ENCODE data around the gene MEAK7. TPM values are rescaled to one million over a fixed set of nuclear protein-coding genes. Genes with fewer than 3 reads are reported as not detected.

The MEAK7 gene
- total and polyA plus RNA-seq, 2 donors from 2014 or later: 6.3 to 30.6 TPM

GRCh38 chr16:84537491-84538151 is 33.2 kb upstream of the MEAK7 start:
- FAIRE-seq (no peak), DNase-seq (peak in 2 of 5 donors; percentile 65 to 83)
- H3K4me1 ChIP-seq (ENCODE audit: control insufficient read depth in 2 of 3, insufficient read depth in 2 of 3, low read depth in 1 of 3, low read length in 3 of 3): peaks cover 0 to 13% (median 3%) of the 10 kb centered on the region in 3 donors
- intact Hi-C loops (cut with DNase I): no loop called here
- H3K27me3 ChIP-seq (ENCODE audit: control insufficient read depth, insufficient read depth, low read length): no peaks in the 10 kb centered on the region
- H3K27ac ChIP-seq (ENCODE audit: low read depth in 2 of 2, low read length in 2 of 2): peak overlapping the region; percentile 54 to 55
- H3K9me3 ChIP-seq (ENCODE audit: control insufficient read depth in 2 of 3, insufficient read depth in 1 of 3, low read length in 3 of 3): no peaks in the 10 kb centered on the region
- TF ChIP-seq CTCF (IDR thresholded peaks at IDR 0.05; ENCODE audit: borderline replicate concordance, extremely low read depth, insufficient read depth): no peak
- no peaks in the 10 kb centered on the region for H3K36me3 ChIP-seq (ENCODE audit: control insufficient read depth in 2 of 3, insufficient read depth in 3 of 3, low read length in 3 of 3)
- peak overlapping the region in 1 of 3 donors; percentile 34 for H3K9ac ChIP-seq (ENCODE audit: low read length in 3 of 3)
- no peak overlapping the region for H3K4me3 ChIP-seq (ENCODE audit: low read length in 3 of 3)

GRCh38 chr16:84535851-84536250 is 31.4 kb upstream of the MEAK7 start:
- Histone ChIP-seq H3K27me3 (ENCODE audit: control insufficient read depth, insufficient read depth, low read length) (no peaks in the 10 kb centered on the region), H3K4me1 (ENCODE audit: control insufficient read depth in 2 of 3, insufficient read depth in 2 of 3, low read depth in 1 of 3, low read length in 3 of 3) (peaks cover 0 to 19% (median 9%) of the 10 kb centered on the region in 3 donors), H3K4me3 (ENCODE audit: low read length in 3 of 3) (no peak overlapping the region), H3K36me3 (ENCODE audit: control insufficient read depth in 2 of 3, insufficient read depth in 3 of 3, low read length in 3 of 3) (no peaks in the 10 kb centered on the region), H3K27ac (ENCODE audit: low read depth in 2 of 2, low read length in 2 of 2) (no peak overlapping the region), H3K9me3 (ENCODE audit: control insufficient read depth in 2 of 3, insufficient read depth in 1 of 3, low read length in 3 of 3) (no peaks in the 10 kb centered on the region), H3K9ac (ENCODE audit: low read length in 3 of 3) (no peak overlapping the region)
- no peak for TF ChIP-seq CTCF (IDR thresholded peaks at IDR 0.05; ENCODE audit: borderline replicate concordance, extremely low read depth, insufficient read depth)
- intact Hi-C loops (cut with DNase I): no loop called here
- FAIRE-seq (no peak), DNase-seq (peak in 2 of 5 donors; percentile 62 to 74)

DNA sequence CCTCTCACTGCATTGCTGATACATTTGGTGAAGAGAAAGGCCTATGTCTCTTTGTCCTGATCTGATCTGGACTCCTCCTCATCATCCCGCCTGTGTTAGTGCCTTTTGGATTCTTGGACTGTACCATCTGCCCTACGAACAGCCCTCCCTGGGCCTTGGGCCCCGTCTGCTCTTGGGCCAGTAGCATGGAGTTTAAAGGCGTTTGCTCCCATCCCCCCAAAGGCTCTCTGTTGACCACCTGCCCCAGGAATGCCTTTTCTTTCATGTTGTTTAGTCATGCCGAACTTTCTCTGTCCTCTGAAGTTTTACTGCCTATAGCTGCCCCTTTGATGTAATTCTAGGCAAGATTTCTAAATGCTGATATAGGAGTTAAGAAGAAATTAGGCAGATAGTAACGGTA is 30.9 kb upstream of the MEAK7 start:
- no peak overlapping the region for H3K4me3 ChIP-seq (ENCODE audit: low read length in 3 of 3)
- H3K9me3 ChIP-seq (ENCODE audit: control insufficient read depth in 2 of 3, insufficient read depth in 1 of 3, low read length in 3 of 3): no peaks in the 10 kb centered on the region
- no peaks in the 10 kb centered on the region for H3K36me3 ChIP-seq (ENCODE audit: control insufficient read depth in 2 of 3, insufficient read depth in 3 of 3, low read length in 3 of 3)
- peak in 4 of 5 donors; percentile 74 to 91 (median 82) for DNase-seq
- H3K4me1 ChIP-seq (ENCODE audit: control insufficient read depth in 2 of 3, insufficient read depth in 2 of 3, low read depth in 1 of 3, low read length in 3 of 3): peaks cover 0 to 19% (median 9%) of the 10 kb centered on the region in 3 donors
- H3K27ac ChIP-seq (ENCODE audit: low read depth in 2 of 2, low read length in 2 of 2): no peak overlapping the region
- FAIRE-seq: no peak
- TF ChIP-seq CTCF (IDR thresholded peaks at IDR 0.05; ENCODE audit: borderline replicate concordance, extremely low read depth, insufficient read depth): no peak
- intact Hi-C loops (cut with DNase I): no loop called here
- no peaks in the 10 kb centered on the region for H3K27me3 ChIP-seq (ENCODE audit: control insufficient read depth, insufficient read depth, low read length)
- no peak overlapping the region for H3K9ac ChIP-seq (ENCODE audit: low read length in 3 of 3)

Data from kidney (tissue), 14 donors.